ENCODE results near the gene LAMTOR1. TPM values are rescaled to one million over a fixed set of nuclear protein-coding genes. Genes with fewer than 3 reads are reported as not detected.

LAMTOR1 gene
- total RNA-seq, 1 experiment from 2014 or later, result 102 TPM

DNA sequence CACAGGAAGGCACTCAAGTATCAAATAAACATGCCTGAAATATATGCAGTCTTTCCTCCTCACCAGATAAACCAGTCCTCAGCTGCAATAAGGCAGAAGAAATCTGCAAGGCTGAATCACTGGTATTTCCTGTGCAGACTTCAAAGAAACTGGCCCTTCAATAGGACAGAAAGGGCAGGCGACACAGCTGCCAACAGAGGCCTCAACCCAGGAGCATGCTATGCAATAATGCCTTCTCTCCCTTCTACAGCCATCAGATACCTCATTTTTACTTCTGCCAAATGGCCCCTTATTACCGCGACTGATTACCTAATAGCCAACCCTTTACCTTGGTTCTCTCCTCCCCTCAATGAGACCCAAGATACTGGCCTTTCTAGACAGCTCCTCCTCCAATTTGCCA is 30.7 kb downstream of the LAMTOR1 start:
- no peaks in the 10 kb centered on the region for H3K9me2 ChIP-seq (replicated peaks; ENCODE audit: insufficient read depth, low read length)
- peaks cover 24% of the 10 kb centered on the region for H3K4me1 ChIP-seq (ENCODE audit: low read length)
- no peak overlapping the region for H3K4me3 ChIP-seq (ENCODE audit: low read length)
- DNase-seq, result no peak
- H3K79me2 ChIP-seq (ENCODE audit: low read length), result peaks cover 64% of the 10 kb centered on the region
- H2AFZ ChIP-seq (ENCODE audit: low read length), result no peak overlapping the region
- no peaks in the 10 kb centered on the region for H3K9me3 ChIP-seq (ENCODE audit: low read length)
- H3K27me3 ChIP-seq (ENCODE audit: low read length), result no peaks in the 10 kb centered on the region
- H3K27ac ChIP-seq (ENCODE audit: low read length), result no peak overlapping the region
- no peaks in the 10 kb centered on the region for H3K36me3 ChIP-seq (ENCODE audit: insufficient read depth, low read length)
- H4K20me1 ChIP-seq (ENCODE audit: insufficient read depth, low read depth, low read length), result peaks cover 23% of the 10 kb centered on the region
- H3K9ac ChIP-seq (ENCODE audit: low read length), result no peak overlapping the region
- H3K4me2 ChIP-seq (ENCODE audit: low read depth, low read length, poor library complexity, severe bottlenecking), result no peak overlapping the region

DNA sequence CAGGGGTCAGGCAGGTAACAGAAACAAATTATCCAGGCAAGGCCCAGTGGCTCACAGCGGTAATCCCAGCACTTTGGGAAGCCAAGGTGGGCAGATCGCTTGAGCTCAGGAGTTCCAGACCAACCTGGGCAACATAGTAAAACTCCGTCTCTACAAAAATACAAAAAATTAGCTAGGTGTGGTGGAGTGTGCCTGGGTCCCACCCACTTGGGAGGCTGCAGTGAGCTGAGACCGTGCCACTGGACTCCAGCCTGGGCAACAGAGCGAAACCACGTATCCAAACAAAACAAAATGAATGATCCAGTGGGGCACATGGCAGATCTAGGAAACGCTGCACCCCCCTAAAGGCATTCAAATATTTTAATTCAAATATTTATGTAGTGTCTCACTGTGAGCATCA is 32.6 kb downstream of the LAMTOR1 start:
- H3K36me3 ChIP-seq (ENCODE audit: insufficient read depth, low read length), result no peaks in the 10 kb centered on the region
- no peaks in the 10 kb centered on the region for H3K9me2 ChIP-seq (replicated peaks; ENCODE audit: insufficient read depth, low read length)
- H3K79me2 ChIP-seq (ENCODE audit: low read length), result peaks cover 60% of the 10 kb centered on the region
- H2AFZ ChIP-seq (ENCODE audit: low read length), result no peak overlapping the region
- peaks cover 24% of the 10 kb centered on the region for H3K4me1 ChIP-seq (ENCODE audit: low read length)
- H3K27me3 ChIP-seq (ENCODE audit: low read length), result no peaks in the 10 kb centered on the region
- H3K4me2 ChIP-seq (ENCODE audit: low read depth, low read length, poor library complexity, severe bottlenecking), result no peak overlapping the region
- no peaks in the 10 kb centered on the region for H3K9me3 ChIP-seq (ENCODE audit: low read length)
- no peak overlapping the region for H3K4me3 ChIP-seq (ENCODE audit: low read length)
- H4K20me1 ChIP-seq (ENCODE audit: insufficient read depth, low read depth, low read length), result peaks cover 18% of the 10 kb centered on the region
- H3K27ac ChIP-seq (ENCODE audit: low read length), result no peak overlapping the region
- no peak overlapping the region for H3K9ac ChIP-seq (ENCODE audit: low read length)
- no peak for DNase-seq

DNA sequence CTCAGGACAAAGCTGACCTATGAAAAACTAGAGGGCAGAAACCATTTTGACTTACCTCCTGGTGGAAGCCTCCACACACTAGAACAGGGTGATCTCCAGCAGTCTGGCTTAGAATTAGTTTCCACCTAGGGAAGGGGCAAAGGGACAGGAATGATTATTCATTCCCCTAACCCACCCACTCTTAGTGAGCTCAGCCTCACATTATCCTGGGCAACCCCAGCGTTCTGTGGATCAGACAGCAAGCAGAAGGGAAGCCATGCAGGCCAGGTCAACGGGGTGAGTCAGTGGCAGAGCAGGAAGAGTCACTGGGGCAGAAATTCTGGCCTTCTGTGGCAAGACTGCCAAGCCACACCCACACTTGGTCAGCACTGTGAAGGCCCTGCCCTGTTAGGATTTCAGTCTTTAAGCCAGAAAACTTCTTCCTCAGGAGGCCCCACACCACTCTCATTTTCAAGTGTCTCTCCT is 33.3 kb downstream of the LAMTOR1 start:
- Histone ChIP-seq H3K4me3 (ENCODE audit: low read length) (no peak overlapping the region), H3K9me2 (replicated peaks; ENCODE audit: insufficient read depth, low read length) (no peaks in the 10 kb centered on the region), H3K36me3 (ENCODE audit: insufficient read depth, low read length) (no peaks in the 10 kb centered on the region), H2AFZ (ENCODE audit: low read length) (no peak overlapping the region), H3K4me2 (ENCODE audit: low read depth, low read length, poor library complexity, severe bottlenecking) (no peak overlapping the region), H3K27me3 (ENCODE audit: low read length) (no peaks in the 10 kb centered on the region), H4K20me1 (ENCODE audit: insufficient read depth, low read depth, low read length) (peaks cover 13% of the 10 kb centered on the region; the same call in 1 of the 2 replicates), H3K4me1 (ENCODE audit: low read length) (peaks cover 20% of the 10 kb centered on the region), H3K79me2 (ENCODE audit: low read length) (peaks cover 56% of the 10 kb centered on the region), H3K9ac (ENCODE audit: low read length) (no peak overlapping the region), H3K9me3 (ENCODE audit: low read length) (no peaks in the 10 kb centered on the region), H3K27ac (ENCODE audit: low read length) (no peak overlapping the region)
- no peak for DNase-seq

DNA sequence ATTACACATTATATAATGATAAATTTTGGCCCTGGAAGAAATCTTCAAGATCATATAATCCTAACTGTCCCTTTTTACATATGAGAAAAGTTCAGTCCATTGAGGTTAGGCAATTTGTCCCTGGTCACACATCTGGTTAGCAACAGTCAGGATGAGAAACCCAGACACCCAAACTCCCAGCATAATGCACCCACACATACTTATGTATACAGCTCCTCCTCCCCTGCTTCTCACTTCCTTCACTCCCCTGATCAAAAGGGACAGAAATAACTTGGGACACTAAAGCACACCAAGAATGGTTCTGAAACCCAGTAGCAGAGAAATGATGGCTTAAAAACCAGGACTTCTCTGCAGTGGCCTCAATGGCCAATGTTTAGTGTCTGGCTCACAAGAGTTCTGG is 33.9 kb downstream of the LAMTOR1 start:
- H3K9me3 ChIP-seq (ENCODE audit: low read length), result no peaks in the 10 kb centered on the region
- H3K27ac ChIP-seq (ENCODE audit: low read length), result no peak overlapping the region
- H4K20me1 ChIP-seq (ENCODE audit: insufficient read depth, low read depth, low read length), result peaks cover 13% of the 10 kb centered on the region; the same call in 1 of the 2 replicates
- no peaks in the 10 kb centered on the region for H3K27me3 ChIP-seq (ENCODE audit: low read length)
- H3K4me2 ChIP-seq (ENCODE audit: low read depth, low read length, poor library complexity, severe bottlenecking), result no peak overlapping the region
- no peak overlapping the region for H3K9ac ChIP-seq (ENCODE audit: low read length)
- H3K4me3 ChIP-seq (ENCODE audit: low read length), result no peak overlapping the region
- peaks cover 20% of the 10 kb centered on the region for H3K4me1 ChIP-seq (ENCODE audit: low read length)
- no peak for DNase-seq
- H3K9me2 ChIP-seq (replicated peaks; ENCODE audit: insufficient read depth, low read length), result no peaks in the 10 kb centered on the region
- H2AFZ ChIP-seq (ENCODE audit: low read length), result no peak overlapping the region
- peaks cover 52% of the 10 kb centered on the region for H3K79me2 ChIP-seq (ENCODE audit: low read length)
- H3K36me3 ChIP-seq (ENCODE audit: insufficient read depth, low read length), result no peaks in the 10 kb centered on the region

DNA sequence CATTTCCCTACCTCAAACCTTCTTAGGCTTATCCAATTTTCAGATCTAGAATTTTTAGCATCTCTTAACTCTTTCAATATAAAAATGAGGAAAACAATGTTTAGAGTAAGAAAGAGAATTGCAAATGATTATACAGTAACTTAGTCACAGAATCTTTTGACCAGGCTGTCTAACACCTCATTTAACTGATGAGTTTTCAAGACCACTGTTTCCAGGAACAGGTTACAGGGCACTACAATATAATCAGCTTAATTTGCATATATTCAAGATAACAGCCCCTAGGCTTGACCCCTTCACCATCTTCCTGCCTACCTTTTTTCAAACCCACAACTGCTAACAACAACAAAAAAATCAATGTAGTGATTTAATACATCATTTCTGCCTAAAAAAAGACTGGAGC is 35.4 kb downstream of the LAMTOR1 start:
- no peak overlapping the region for H3K27ac ChIP-seq (ENCODE audit: low read length)
- no peaks in the 10 kb centered on the region for H3K9me3 ChIP-seq (ENCODE audit: low read length)

DNA sequence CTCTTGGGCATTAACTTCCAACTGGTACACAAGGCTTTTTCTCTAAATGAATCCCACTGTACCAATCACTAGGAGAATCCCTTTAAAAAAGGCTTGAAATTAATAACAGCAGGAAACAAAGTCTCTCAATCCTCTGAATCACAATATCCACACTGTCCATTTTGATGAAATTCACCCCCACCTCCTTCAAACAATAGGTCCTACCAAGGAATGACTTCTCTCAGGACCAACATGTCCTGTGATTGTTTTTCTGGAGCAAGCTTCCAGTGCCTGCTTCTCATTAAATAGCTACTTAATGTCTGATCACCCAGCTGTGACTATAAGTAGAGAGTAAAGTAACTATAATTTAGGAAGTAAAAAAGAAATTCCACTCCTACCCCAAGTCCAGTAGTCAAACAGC is 35.8 kb downstream of the LAMTOR1 start:
- Histone ChIP-seq H3K4me2 (ENCODE audit: low read depth, low read length, poor library complexity, severe bottlenecking) (no peak overlapping the region), H3K36me3 (ENCODE audit: insufficient read depth, low read length) (no peaks in the 10 kb centered on the region), H3K27me3 (ENCODE audit: low read length) (no peaks in the 10 kb centered on the region), H3K79me2 (ENCODE audit: low read length) (peaks cover 39% of the 10 kb centered on the region), H2AFZ (ENCODE audit: low read length) (no peak overlapping the region), H3K9me2 (replicated peaks; ENCODE audit: insufficient read depth, low read length) (no peaks in the 10 kb centered on the region), H4K20me1 (ENCODE audit: insufficient read depth, low read depth, low read length) (0 out of 2 replicates have a peak, but pooled peaks cover 5% of the 10 kb centered on the region), H3K9me3 (ENCODE audit: low read length) (no peaks in the 10 kb centered on the region), H3K27ac (ENCODE audit: low read length) (no peak overlapping the region), H3K4me1 (ENCODE audit: low read length) (peaks cover 19% of the 10 kb centered on the region), H3K4me3 (ENCODE audit: low read length) (no peak overlapping the region), H3K9ac (ENCODE audit: low read length) (no peak overlapping the region)
- DNase-seq, result no peak

More for the DNA sequence above, 35.4 kb downstream of the LAMTOR1 start:
- peaks cover 20% of the 10 kb centered on the region for H3K4me1 ChIP-seq (ENCODE audit: low read length)
- no peak for DNase-seq
- H3K79me2 ChIP-seq (ENCODE audit: low read length), result peaks cover 43% of the 10 kb centered on the region
- no peaks in the 10 kb centered on the region for H3K36me3 ChIP-seq (ENCODE audit: insufficient read depth, low read length)
- no peak overlapping the region for H3K4me3 ChIP-seq (ENCODE audit: low read length)
- H3K27me3 ChIP-seq (ENCODE audit: low read length), result no peaks in the 10 kb centered on the region
- H3K4me2 ChIP-seq (ENCODE audit: low read depth, low read length, poor library complexity, severe bottlenecking), result no peak overlapping the region
- no peak overlapping the region for H3K9ac ChIP-seq (ENCODE audit: low read length)
- no peaks in the 10 kb centered on the region for H3K9me2 ChIP-seq (replicated peaks; ENCODE audit: insufficient read depth, low read length)
- H4K20me1 ChIP-seq (ENCODE audit: insufficient read depth, low read depth, low read length), result 0 out of 2 replicates have a peak, but pooled peaks cover 8% of the 10 kb centered on the region
- no peak overlapping the region for H2AFZ ChIP-seq (ENCODE audit: low read length)

DNA sequence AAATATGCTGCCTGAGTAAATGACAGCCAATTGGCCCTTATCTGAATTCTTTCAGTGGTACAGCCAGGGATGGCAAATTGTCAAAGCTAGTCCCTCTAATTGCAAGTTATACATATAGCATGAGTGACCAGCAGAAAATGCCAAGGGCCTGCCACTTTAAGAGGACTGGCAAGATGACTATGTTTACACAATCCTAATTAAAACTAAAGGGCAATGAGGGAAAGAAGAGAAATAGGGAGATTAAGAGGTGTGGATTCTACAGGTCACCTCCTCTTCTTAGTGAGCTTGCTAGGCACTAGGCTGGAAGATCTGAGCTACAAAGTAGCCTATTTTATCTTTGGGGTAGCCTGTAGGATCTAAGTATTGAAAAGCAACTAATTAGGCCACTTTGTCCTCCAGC is 36.2 kb downstream of the LAMTOR1 start:
- H3K9me2 ChIP-seq (replicated peaks; ENCODE audit: insufficient read depth, low read length), result no peaks in the 10 kb centered on the region
- peaks cover 35% of the 10 kb centered on the region for H3K79me2 ChIP-seq (ENCODE audit: low read length)
- peaks cover 17% of the 10 kb centered on the region for H3K4me1 ChIP-seq (ENCODE audit: low read length)
- no peak overlapping the region for H3K27ac ChIP-seq (ENCODE audit: low read length)
- no peak overlapping the region for H3K4me3 ChIP-seq (ENCODE audit: low read length)
- H4K20me1 ChIP-seq (ENCODE audit: insufficient read depth, low read depth, low read length), result 0 out of 2 replicates have a peak, but pooled peaks cover under 1% of the 10 kb centered on the region
- H3K27me3 ChIP-seq (ENCODE audit: low read length), result no peaks in the 10 kb centered on the region
- H3K4me2 ChIP-seq (ENCODE audit: low read depth, low read length, poor library complexity, severe bottlenecking), result no peak overlapping the region
- no peak overlapping the region for H3K9ac ChIP-seq (ENCODE audit: low read length)
- no peaks in the 10 kb centered on the region for H3K9me3 ChIP-seq (ENCODE audit: low read length)
- H2AFZ ChIP-seq (ENCODE audit: low read length), result no peak overlapping the region
- DNase-seq, result no peak
- H3K36me3 ChIP-seq (ENCODE audit: insufficient read depth, low read length), result no peaks in the 10 kb centered on the region

DNA sequence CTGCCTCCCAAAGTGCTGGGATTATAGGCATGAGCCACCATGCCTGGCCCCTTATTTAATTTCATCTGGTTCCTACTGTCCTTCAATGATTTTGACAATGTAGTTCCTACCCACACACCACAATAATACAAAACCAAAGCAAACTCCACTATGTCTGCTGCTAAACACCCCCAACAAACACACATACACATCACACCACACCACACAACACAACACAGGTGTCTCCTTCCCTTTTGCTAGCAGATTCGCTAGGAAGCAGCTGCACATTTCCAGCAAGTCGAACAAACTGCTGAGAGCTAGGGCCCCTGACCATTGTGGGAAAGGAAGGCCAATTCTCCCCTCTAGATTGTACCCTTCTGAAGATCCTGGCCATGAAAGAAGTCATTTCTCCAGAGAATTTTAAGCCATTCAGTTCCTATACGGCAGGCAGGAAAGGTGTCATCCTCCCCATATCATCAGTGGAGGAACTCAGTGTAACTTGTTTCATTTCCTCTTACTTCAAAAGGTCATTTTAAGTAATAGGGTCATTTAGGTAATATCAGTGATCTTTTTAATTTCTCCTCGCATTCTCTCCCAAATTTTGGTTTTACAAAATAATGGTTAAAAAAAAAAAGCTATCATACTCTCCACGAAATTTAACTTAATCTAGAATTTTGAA is 41.2 kb downstream of the LAMTOR1 start:
- Histone ChIP-seq H3K4me2 (ENCODE audit: low read depth, low read length, poor library complexity, severe bottlenecking) (no peak overlapping the region), H3K36me3 (ENCODE audit: insufficient read depth, low read length) (no peaks in the 10 kb centered on the region), H3K79me2 (ENCODE audit: low read length) (peaks cover 9% of the 10 kb centered on the region), H4K20me1 (ENCODE audit: insufficient read depth, low read depth, low read length) (no peaks in the 10 kb centered on the region), H3K4me3 (ENCODE audit: low read length) (no peak overlapping the region), H2AFZ (ENCODE audit: low read length) (no peak overlapping the region), H3K9me3 (ENCODE audit: low read length) (no peaks in the 10 kb centered on the region), H3K9ac (ENCODE audit: low read length) (no peak overlapping the region), H3K27me3 (ENCODE audit: low read length) (no peaks in the 10 kb centered on the region), H3K9me2 (replicated peaks; ENCODE audit: insufficient read depth, low read length) (no peaks in the 10 kb centered on the region), H3K27ac (ENCODE audit: low read length) (no peak overlapping the region), H3K4me1 (ENCODE audit: low read length) (peaks cover 4% of the 10 kb centered on the region; the same call in 1 of the 2 replicates)
- DNase-seq, result no peak
